ENCODE measurements around the gene MIPEP. TPM values are rescaled to one million over a fixed set of nuclear protein-coding genes. Genes with fewer than 3 reads are reported as not detected.

The MIPEP gene
- polyA plus RNA-seq, 1 donor (not counting 4 experiments of a cell fraction or from before 2014, with no cell fraction given), result 35.0 TPM

GRCh38 chr13:23751195-23751594, 138.0 kb downstream of the MIPEP start:
- Histone ChIP-seq H3K9ac (ENCODE audit: control insufficient read depth, extremely low read depth, insufficient read depth, low read length) (no peak overlapping the region), H4K20me1 (ENCODE audit: control insufficient read depth, extremely low read depth, insufficient read depth, low read length) (no peaks in the 10 kb centered on the region), H3K36me3 (ENCODE audit: control insufficient read depth in 2 of 2, extremely low read depth in 1 of 2, insufficient read depth in 2 of 2, low read length in 2 of 2) (no peaks in the 10 kb centered on the region), H3K9me3 (ENCODE audit: control insufficient read depth, low read depth, low read length) (no peaks in the 10 kb centered on the region), H3K27ac (ENCODE audit: control insufficient read depth, insufficient read depth, low read length) (peak overlapping the region; percentile 72), H3K79me2 (ENCODE audit: control insufficient read depth, insufficient read depth, low read length) (no peaks in the 10 kb centered on the region), H3K9me1 (ENCODE audit: control insufficient read depth, extremely low read depth, insufficient read depth, low read length) (no peaks in the 10 kb centered on the region), H2AFZ (ENCODE audit: control insufficient read depth, low read length) (no peak overlapping the region), H3K4me2 (ENCODE audit: control insufficient read depth, extremely low read depth, insufficient read depth, low read depth, low read length) (peak overlapping the region; percentile 55), H3K4me3 (ENCODE audit: control insufficient read depth in 2 of 3, extremely low read depth in 1 of 3, insufficient read depth in 2 of 3, low read depth in 1 of 3, low read length in 3 of 3) (peak overlapping the region in 1 of 3 experiments; percentile 2), H3K27me3 (ENCODE audit: control insufficient read depth, extremely low read depth, insufficient read depth, low read length) (no peaks in the 10 kb centered on the region), H3K4me1 (ENCODE audit: control insufficient read depth, extremely low read depth, insufficient read depth, low read length) (peaks cover 33% of the 10 kb centered on the region)
- peak; percentile 57 for FAIRE-seq
- TF ChIP-seq EZH2 (IDR thresholded peaks at IDR 0.05; ENCODE audit: low read length), result no peak
- TF ChIP-seq CTCF (optimal IDR thresholded peaks at IDR 0.05 in 1 of 3, IDR thresholded peaks at IDR 0.05 in 1 of 3, conservative IDR thresholded peaks at IDR 0.05 in 1 of 3; ENCODE audit: extremely low read depth in 1 of 3, insufficient read depth in 2 of 3, low read length in 3 of 3), result no peak
- no peak for DNase-seq (ENCODE audit: low read depth, low spot score)
- dilution Hi-C loops (cut with MboI; ENCODE audit: extremely low pct_ligation_motif_present, low sequenced_read_pairs), result no loop called here

- Histone ChIP-seq H3K9ac (ENCODE audit: control insufficient read depth, extremely low read depth, insufficient read depth, low read length) (no peak overlapping the region), H4K20me1 (ENCODE audit: control insufficient read depth, extremely low read depth, insufficient read depth, low read length) (no peaks in the 10 kb centered on the region), H3K9me3 (ENCODE audit: control insufficient read depth, low read depth, low read length) (no peaks in the 10 kb centered on the region), H3K4me2 (ENCODE audit: control insufficient read depth, extremely low read depth, insufficient read depth, low read depth, low read length) (peak overlapping the region; percentile 50), H3K4me1 (ENCODE audit: control insufficient read depth, extremely low read depth, insufficient read depth, low read length) (peaks cover 33% of the 10 kb centered on the region), H3K27me3 (ENCODE audit: control insufficient read depth, extremely low read depth, insufficient read depth, low read length) (no peaks in the 10 kb centered on the region), H2AFZ (ENCODE audit: control insufficient read depth, low read length) (no peak overlapping the region), H3K79me2 (ENCODE audit: control insufficient read depth, insufficient read depth, low read length) (no peaks in the 10 kb centered on the region), H3K27ac (ENCODE audit: control insufficient read depth, insufficient read depth, low read length) (peak overlapping the region; percentile 3), H3K9me1 (ENCODE audit: control insufficient read depth, extremely low read depth, insufficient read depth, low read length) (no peaks in the 10 kb centered on the region), H3K4me3 (ENCODE audit: control insufficient read depth in 2 of 3, extremely low read depth in 1 of 3, insufficient read depth in 2 of 3, low read depth in 1 of 3, low read length in 3 of 3) (no peak overlapping the region), H3K36me3 (ENCODE audit: control insufficient read depth in 2 of 2, extremely low read depth in 1 of 2, insufficient read depth in 2 of 2, low read length in 2 of 2) (no peaks in the 10 kb centered on the region)
- DNase-seq (ENCODE audit: low read depth, low spot score) (no peak), FAIRE-seq (no peak)
- TF ChIP-seq CTCF (optimal IDR thresholded peaks at IDR 0.05 in 1 of 3, IDR thresholded peaks at IDR 0.05 in 1 of 3, conservative IDR thresholded peaks at IDR 0.05 in 1 of 3; ENCODE audit: extremely low read depth in 1 of 3, insufficient read depth in 2 of 3, low read length in 3 of 3) (no peak), EZH2 (IDR thresholded peaks at IDR 0.05; ENCODE audit: low read length) (no peak)
- dilution Hi-C loops (cut with MboI; ENCODE audit: extremely low pct_ligation_motif_present, low sequenced_read_pairs), result no loop called here
Measured at GRCh38 chr13:23750383-23751121, 138.6 kb downstream of the MIPEP start.
